HG02642 (cell line): ENCODE results near the gene DOCK7.
"Not testable (repeated sequence)": the region's sequence is repeated elsewhere in the genome, so short reads cannot be mapped to it uniquely, and the experiment has no call there.

Experiments used
- ATAC-seq: cut with Tn5 transposase; IDR thresholded peaks from one replicate; pipeline ENCODE4 v1.9.1; 2021; ENCODE audit warnings: mild to moderate bottlenecking; ENCODE audit not compliant: unreplicated experiment, poor library complexity

Gene DOCK7, protein sequence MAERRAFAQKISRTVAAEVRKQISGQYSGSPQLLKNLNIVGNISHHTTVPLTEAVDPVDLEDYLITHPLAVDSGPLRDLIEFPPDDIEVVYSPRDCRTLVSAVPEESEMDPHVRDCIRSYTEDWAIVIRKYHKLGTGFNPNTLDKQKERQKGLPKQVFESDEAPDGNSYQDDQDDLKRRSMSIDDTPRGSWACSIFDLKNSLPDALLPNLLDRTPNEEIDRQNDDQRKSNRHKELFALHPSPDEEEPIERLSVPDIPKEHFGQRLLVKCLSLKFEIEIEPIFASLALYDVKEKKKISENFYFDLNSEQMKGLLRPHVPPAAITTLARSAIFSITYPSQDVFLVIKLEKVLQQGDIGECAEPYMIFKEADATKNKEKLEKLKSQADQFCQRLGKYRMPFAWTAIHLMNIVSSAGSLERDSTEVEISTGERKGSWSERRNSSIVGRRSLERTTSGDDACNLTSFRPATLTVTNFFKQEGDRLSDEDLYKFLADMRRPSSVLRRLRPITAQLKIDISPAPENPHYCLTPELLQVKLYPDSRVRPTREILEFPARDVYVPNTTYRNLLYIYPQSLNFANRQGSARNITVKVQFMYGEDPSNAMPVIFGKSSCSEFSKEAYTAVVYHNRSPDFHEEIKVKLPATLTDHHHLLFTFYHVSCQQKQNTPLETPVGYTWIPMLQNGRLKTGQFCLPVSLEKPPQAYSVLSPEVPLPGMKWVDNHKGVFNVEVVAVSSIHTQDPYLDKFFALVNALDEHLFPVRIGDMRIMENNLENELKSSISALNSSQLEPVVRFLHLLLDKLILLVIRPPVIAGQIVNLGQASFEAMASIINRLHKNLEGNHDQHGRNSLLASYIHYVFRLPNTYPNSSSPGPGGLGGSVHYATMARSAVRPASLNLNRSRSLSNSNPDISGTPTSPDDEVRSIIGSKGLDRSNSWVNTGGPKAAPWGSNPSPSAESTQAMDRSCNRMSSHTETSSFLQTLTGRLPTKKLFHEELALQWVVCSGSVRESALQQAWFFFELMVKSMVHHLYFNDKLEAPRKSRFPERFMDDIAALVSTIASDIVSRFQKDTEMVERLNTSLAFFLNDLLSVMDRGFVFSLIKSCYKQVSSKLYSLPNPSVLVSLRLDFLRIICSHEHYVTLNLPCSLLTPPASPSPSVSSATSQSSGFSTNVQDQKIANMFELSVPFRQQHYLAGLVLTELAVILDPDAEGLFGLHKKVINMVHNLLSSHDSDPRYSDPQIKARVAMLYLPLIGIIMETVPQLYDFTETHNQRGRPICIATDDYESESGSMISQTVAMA (N-terminal part only)

DNA sequence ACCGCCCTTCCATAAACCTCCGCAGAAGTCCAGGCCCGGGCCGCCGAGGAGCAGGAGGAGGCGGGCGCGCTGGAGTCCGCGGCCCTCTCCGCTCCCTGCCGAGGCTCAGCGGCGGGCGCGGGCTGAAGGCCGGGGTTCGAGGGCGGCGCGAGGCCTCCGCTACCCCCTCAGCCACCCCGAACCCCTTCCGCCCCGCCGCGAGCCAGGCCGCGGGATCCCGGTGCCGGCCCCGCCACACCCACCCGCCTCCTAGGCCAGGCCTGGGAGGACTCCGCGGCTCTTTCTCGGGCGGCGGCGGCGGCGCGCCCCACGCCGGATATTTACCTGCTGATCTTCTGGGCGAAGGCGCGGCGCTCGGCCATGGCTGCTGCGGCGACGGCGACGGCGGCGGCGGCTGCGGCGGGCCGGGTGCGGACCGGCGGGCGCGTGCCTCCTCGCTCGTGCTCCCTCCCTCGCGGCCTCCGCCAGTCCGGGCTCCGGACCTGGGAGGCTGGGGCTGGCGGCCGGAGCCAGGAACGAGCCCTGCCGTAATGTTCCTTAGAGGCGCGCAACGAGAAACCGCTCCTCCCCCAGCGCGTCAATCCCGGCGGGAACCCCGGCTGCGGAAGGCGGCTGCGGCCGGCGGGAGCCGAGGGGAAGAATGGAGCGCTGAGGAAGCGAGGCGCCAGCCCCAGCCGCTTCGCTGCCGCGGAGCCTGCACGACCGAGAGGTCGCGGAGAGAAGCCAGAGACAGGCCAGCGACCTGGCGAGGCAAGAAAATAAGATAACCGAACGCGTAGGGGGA lies at the start of gene DOCK7:
TSS of gene DOCK7 (minus strand) at position 484 of the 784 bp plus-strand sequence. CDS start at position 362, 122 bp downstream.
- peak; percentile 87 for ATAC-seq

- no peak for ATAC-seq
Observed at GRCh38 chr1:62735491-62736171, 47.4 kb upstream of the DOCK7 start.

DNA sequence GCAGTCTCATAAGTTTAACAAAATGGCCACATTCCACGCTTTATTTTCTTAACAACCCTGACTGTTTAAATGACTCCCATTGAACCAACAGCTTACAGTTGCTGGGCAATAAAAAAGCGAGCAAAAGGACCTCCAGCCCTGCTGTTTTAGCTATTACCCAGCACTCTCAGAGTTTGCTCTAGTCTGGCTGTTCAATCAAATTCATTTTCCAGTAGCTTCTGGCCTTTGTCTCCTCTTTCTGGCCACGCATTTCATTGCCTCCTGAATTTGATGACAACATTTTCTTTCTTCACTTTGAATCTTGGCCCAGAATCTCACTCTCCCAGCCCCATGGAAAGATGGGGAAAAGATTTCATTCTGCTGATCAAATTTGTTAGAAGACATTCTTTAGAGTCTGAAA lies 44.1 kb upstream of the DOCK7 start:
- ATAC-seq, result no peak

DNA sequence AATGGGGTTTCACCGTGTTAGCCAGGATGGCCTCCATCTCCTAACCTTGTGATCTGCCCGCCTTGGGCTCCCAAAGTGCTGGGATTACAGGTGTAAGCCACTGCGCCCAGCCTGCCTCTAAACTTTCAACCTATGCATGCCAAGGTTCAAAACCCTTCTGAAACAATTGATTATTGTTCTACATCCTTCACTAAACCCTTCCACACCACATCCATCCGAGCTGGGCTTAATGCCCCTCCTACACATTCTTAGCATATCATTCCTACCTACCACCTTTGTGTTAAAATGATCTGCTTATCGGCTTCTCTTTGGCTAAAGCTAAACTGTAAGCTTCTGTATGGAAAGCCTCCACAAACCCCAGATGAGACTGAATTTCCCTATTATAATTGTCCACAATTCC lies 40.8 kb upstream of the DOCK7 start:
- no peak for ATAC-seq

- no peak for ATAC-seq
Observed at GRCh38 chr1:62727656-62728407, 39.6 kb upstream of the DOCK7 start.

- no peak for ATAC-seq
Observed at GRCh38 chr1:62726011-62726442, 37.8 kb upstream of the DOCK7 start.

- no peak for ATAC-seq
Observed at GRCh38 chr1:62725255-62725654, 37.1 kb upstream of the DOCK7 start.

- no peak for ATAC-seq
Observed at GRCh38 chr1:62724430-62724829, 36.2 kb upstream of the DOCK7 start.

DNA sequence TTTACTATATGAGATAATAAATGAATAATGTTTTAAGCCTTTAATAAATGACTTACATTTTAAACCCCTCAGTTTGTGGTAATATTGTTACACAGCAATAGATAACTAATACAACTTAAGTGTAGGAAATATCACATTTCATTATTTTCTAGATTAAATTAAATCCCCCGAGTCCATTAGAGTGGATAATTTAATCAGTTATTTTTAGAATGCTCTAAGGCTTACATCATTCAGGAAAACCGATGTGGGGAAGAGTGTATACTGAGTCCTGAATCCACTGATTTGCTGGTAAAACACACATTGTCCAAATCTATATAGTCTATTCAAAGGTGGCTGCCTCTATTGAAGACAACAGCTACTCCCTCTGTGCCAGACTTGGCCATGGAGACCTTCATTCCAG lies 35.7 kb upstream of the DOCK7 start:
- ATAC-seq, result no peak

GRCh38 chr1:62722796-62723195 lies 34.6 kb upstream of the DOCK7 start:
- peak; percentile 73 for ATAC-seq

DNA sequence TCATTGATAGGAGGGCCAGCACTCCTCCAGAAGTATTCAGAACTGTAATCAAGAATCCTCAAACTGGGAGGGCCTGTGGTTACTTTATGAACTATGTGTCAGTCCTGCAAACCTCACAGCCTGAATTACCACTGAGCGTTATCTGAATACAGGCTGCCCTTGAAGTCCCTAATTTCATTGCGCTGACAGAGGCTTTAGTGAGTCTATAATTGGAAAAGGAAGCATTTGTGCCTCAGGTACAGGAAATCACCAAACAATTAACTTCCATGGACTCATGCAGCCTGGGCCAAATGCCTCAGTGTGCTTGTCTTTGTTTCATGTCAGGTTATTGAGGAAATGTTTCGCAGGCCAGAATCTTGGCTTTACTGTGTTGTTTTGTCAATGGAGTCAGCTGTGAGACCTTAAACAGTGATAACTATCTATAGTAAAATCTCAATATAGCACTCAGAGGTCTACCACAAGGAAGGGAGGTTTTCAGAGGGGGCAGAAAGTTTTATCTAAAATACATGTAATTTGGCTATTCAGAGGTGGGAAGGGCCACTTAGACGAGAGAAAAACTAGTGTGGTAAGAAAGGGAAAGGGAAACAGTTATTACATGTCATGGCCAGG lies 32.9 kb upstream of the DOCK7 start:
- ATAC-seq, result no peak

DNA sequence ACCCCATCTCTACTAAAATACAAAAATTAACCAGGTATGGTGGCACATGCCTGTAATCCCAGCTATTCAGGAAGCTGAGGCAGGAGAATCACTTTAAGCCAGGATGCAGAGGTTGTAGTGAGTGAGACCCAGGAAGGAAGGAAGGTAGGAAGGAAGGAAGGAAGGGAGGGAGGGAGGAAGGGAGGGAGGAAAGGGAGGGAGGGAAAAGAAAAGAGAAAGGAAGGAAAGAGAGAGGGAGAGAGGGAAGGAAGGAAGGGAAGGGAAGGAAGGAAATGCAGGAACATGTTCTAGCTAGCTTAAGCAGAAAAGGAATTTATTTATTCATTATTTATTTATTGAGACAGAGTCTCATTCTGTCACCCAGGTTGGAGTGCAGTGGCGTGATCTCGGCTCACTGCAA lies 30.2 kb upstream of the DOCK7 start:
- ATAC-seq, result not testable (repeated sequence)

DNA sequence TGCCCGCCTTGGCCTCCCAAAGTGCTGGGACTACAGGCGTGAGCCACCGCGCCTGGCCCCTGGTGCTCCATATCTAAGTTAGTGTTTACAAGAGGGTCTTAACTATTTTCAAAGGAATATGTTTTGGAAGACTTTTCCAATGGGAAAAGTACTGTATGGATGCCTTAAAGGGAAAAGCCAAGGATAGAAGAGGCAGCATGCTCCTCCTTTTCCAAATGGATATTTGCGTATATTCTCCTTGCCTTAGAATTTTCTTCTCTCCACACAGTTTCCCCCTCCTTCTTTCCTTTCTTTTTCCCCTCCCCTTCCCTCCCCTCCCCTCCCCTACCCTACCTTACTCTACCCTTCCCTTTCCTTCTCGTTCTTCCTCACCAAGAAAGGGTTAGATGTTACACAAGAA lies 29.3 kb upstream of the DOCK7 start:
- ATAC-seq, result no peak

- no peak for ATAC-seq
Observed at GRCh38 chr1:62716397-62716796, 28.2 kb upstream of the DOCK7 start.

GRCh38 chr1:62712336-62713243 lies 24.4 kb upstream of the DOCK7 start:
- no peak for ATAC-seq

- ATAC-seq, result no peak
Observed at GRCh38 chr1:62707744-62708120, 19.5 kb upstream of the DOCK7 start.
